RWPE1 (cell line): ENCODE results near the gene LYZL1.
"Not testable (repeated sequence)": the region's sequence is repeated elsewhere in the genome, so short reads cannot be mapped to it uniquely, and the experiment has no call there.

ENCODE experiments used
- CTCF ChIA-PET: fragments of 350-600 bp; sonication (Branson Sonifier 250); formaldehyde crosslinking; extraction: SDS; loops from one replicate; lab custom pipeline; 2021; lab: Yijun Ruan, JAX
- POLR2A ChIA-PET: fragments of 400-600 bp; formaldehyde crosslinking; extraction: SDS; loops from one replicate; lab custom pipeline; 2020; ENCODE audit warnings: antibody characterized with exemption; ENCODE audit not compliant: low non-redundant PET; lab: Yijun Ruan, JAX
- DNase-seq: peaks from one replicate; pipeline ENCODE4 v3.0.0; 2012; ENCODE audit warnings: low spot score
- H3K27ac ChIP-seq: fragments of 450-650 bp; 2 replicates; pipeline ENCODE4 v1.5.1; 2017
- CTCF ChIP-seq: fragments of 450-650 bp; conservative IDR thresholded peaks from 2 replicates; pipeline ENCODE4 v1.5.1; 2017; ENCODE audit warnings: low read depth, mild to moderate bottlenecking

Gene LYZL1

DNA sequence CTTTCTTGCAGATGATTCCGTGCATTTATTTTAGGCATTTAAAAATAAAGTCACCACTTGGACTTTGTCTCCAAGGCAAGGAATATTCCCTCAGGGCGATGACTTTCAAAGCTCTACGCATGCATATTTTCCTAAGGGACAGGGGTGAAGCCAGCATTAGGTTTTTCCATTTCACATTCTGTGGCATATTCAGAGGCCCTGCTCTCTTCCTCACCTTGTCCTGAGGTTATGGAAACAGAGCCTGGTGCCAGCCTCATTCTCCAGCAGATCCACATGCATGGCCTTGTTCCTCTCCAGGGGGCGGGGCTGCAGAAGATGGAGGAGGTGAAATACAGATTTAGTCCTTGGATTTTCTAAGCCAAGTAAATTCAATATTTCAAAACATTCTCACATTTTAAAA is 11.6 kb upstream of the LYZL1 start:
- no peak for DNase-seq
- TF ChIP-seq CTCF: no peak
- CTCF ChIA-PET: no interaction called here
- POLR2A ChIA-PET: no interaction called here
- no peak overlapping the region for H3K27ac ChIP-seq

DNA sequence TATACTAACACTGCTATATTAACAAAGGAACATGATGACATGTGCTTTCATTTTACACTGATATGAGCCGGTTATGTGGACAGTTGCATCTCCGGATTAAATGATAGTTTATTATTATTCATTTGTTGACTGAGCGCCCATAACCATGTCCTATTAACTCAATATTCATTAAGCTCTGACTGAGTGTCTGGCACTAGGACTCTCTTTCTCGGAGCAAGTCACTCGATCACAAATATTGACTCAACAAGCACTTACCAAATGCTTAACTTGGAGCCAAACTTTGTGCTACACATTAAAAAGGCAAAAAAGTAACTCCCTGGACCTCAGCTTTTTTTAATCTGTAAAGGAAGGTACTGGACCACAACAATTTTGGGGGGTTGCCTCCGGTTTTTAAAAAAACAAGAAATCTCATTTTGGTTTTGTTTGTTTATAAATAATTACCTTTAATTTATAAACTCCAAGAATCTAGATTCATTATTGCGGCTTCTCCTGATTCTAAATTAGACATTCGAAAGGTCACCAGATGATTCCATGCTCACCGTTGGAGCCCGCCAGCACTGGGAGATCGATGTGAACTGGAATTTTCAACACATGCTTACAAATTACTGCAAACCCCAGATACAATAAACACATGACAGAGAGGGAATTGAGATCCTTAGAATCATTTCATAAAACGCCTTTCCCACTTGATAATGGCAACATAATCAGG is 8.9 kb upstream of the LYZL1 start:
- no peak for TF ChIP-seq CTCF
- ChIA-PET CTCF (no interaction called here), POLR2A (no interaction called here)
- no peak for DNase-seq
- H3K27ac ChIP-seq: no peak overlapping the region

- ChIA-PET CTCF (no interaction called here), POLR2A (no interaction called here)
- DNase-seq: no peak
- TF ChIP-seq CTCF: no peak
- H3K27ac ChIP-seq: no peak overlapping the region
These were observed 8.4 kb upstream of the LYZL1 start for GRCh38 chr10:29280488-29280840.

DNA sequence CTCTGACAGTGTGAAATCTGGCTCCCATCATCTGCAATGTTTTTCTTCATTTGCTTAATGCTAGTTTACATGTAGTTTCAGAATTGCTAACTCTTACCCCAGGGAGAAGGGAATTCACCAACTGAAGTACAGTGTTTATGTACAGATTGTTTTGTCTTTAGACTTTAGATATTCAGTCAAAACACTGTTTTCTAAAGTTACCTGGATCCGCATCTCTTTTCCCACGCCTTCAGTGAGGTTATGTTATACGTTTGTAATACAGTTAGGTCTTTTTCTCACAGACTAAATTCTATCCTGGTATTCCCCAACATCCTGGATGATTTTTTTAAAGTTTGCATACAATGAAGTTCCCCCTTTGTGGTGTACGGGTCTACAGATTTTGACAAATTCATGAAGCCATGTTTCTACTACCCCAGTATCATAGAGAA is 3.2 kb upstream of the LYZL1 start:
- no peak overlapping the region for H3K27ac ChIP-seq
- DNase-seq: no peak
- no peak for TF ChIP-seq CTCF
- ChIA-PET POLR2A (no interaction called here), CTCF (no interaction called here)

GRCh38 chr10:29287635-29288034 is 1.2 kb upstream of the LYZL1 start:
- no peak overlapping the region for H3K27ac ChIP-seq
- DNase-seq: no peak
- ChIA-PET CTCF (interaction anchor here (0.6 kb wide), 1 partner anchor 72 kb away, joined by 3 read pairs; no protein-coding TSS in a partner anchor), POLR2A (no interaction called here)
- no peak for TF ChIP-seq CTCF

DNA sequence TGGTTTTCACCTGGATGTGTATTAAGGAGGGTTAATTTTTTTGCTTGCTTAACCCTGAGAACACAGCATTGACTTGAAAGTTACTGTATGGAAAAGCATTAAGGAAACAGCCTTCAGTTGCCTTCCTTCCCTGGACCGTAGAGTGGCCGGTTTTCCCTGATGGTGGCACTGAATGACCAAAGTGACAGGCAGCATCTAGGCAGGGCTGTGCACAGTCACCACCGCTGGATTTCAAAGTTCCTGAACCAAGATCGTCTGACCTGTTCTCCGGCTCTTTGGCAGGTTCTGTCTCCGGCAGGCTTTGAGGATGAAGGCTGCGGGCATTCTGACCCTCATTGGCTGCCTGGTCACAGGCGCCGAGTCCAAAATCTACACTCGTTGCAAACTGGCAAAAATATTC is 2.7 kb downstream of the LYZL1 start:
- DNase-seq, H3K27ac ChIP-seq, POLR2A ChIA-PET, CTCF ChIA-PET: not testable (repeated sequence)

GRCh38 chr10:29292406-29292805 is 3.5 kb downstream of the LYZL1 start:
- H3K27ac ChIP-seq, DNase-seq, POLR2A ChIA-PET, CTCF ChIA-PET: not testable (repeated sequence)
